ENCODE results near the gene AOPEP. TPM values are rescaled to one million over a fixed set of nuclear protein-coding genes. Genes with fewer than 3 reads are reported as not detected.

AOPEP gene
- total and polyA plus RNA-seq, 8 donors: 73.9 to 407 (median 101) TPM

DNA sequence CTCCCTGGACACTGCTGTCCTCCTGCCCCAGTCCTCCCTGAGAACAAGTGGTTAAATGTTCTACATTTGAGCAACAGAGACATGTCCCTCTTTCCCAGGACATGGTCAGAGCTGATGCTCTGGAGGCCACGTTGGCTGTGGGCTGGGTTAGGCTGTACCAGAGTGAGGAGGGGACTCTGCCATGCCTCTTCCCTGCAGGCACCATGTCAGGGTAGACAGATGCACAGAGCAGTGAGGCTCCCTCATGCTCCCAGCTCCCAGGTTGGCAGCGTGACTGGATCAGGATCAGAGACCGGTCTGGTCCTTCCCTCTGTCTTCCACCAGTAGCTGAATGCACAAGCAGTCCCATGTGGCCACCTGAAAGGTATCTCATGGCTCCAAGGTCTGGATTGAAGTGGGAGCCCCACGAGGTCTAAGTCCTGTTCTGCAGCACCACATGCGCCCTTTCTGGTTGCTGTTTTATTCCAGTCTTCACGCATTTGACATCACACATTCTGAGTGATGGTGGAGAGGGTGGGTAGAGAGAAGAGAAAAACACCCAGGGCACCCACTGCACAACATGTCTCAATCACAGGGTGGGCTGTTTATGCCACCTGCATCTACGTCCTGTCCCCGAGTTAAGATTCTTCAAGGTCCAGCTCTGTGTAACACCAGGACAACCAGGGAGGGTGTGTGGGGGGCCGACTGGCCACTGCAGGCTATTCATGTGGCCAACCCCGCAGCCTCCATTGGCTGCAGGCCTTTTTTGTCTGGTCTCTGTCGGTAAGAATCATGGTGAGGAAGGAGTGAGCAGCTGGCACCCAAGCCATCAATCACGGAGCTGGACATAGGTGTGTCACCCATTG is 386.2 kb downstream of the AOPEP start:
- Histone ChIP-seq H3K9me3 (no peaks in the 10 kb centered on the region), H3K36me3 (peaks cover 20 to 53% (median 45%) of the 10 kb centered on the region in 4 donors), H3K27me3 (no peaks in the 10 kb centered on the region), H3K27ac (no peak overlapping the region), H3K4me3 (no peak overlapping the region), H3K4me1 (peaks cover 10 to 30% (median 23%) of the 10 kb centered on the region in 4 donors)
- intact Hi-C loops (cut with DNase I; ENCODE audit: low total_unique reads): no loop called here
- DNase-seq: no peak
- no peak for TF ChIP-seq POLR2AphosphoS5 (IDR thresholded peaks at IDR 0.05)
- TF ChIP-seq CTCF (IDR thresholded peaks at IDR 0.05): no peak
- no peak for TF ChIP-seq EP300 (IDR thresholded peaks at IDR 0.05)
- TF ChIP-seq POLR2A (IDR thresholded peaks at IDR 0.05): no peak
- WGBS, 5 donors: 90 to 94% (median 92%) methylated on average over 11 to 12 of the region's 12 CpGs

DNA sequence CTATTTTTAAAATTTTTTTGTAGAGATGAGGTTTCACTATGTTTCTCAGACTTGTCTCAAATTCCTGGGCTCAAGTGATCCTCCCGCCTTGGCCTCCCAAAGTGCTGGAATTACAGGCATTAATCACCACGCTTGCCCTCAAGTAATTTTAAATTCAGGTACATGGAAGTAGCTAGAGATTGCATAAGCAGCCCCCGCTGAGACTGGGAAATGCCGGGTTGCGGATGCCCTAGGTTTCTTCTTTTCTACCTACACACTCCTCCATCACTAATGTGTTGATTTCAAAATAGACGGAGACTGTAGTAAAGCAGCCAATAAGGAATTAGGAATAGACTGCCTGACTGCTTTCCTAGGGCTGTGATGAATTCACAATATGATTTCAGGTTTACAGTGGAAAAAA is 388.6 kb downstream of the AOPEP start:
- Histone ChIP-seq H3K27me3 (no peaks in the 10 kb centered on the region), H3K4me1 (peaks cover 10 to 31% (median 22%) of the 10 kb centered on the region in 4 donors), H3K36me3 (peaks cover 15 to 35% (median 29%) of the 10 kb centered on the region in 4 donors), H3K27ac (peak overlapping the region in 2 of 5 donors; percentile 70 to 77), H3K9me3 (no peaks in the 10 kb centered on the region), H3K4me3 (no peak overlapping the region)
- intact Hi-C loops (cut with DNase I; ENCODE audit: low total_unique reads): no loop called here
- no peak for DNase-seq
- WGBS, 5 donors: 89 to 95% (median 95%) methylated on average over 6 of the region's 6 CpGs
- TF ChIP-seq POLR2AphosphoS5 (IDR thresholded peaks at IDR 0.05) (no peak), EP300 (IDR thresholded peaks at IDR 0.05) (no peak), POLR2A (IDR thresholded peaks at IDR 0.05) (no peak), CTCF (IDR thresholded peaks at IDR 0.05) (no peak)

DNA sequence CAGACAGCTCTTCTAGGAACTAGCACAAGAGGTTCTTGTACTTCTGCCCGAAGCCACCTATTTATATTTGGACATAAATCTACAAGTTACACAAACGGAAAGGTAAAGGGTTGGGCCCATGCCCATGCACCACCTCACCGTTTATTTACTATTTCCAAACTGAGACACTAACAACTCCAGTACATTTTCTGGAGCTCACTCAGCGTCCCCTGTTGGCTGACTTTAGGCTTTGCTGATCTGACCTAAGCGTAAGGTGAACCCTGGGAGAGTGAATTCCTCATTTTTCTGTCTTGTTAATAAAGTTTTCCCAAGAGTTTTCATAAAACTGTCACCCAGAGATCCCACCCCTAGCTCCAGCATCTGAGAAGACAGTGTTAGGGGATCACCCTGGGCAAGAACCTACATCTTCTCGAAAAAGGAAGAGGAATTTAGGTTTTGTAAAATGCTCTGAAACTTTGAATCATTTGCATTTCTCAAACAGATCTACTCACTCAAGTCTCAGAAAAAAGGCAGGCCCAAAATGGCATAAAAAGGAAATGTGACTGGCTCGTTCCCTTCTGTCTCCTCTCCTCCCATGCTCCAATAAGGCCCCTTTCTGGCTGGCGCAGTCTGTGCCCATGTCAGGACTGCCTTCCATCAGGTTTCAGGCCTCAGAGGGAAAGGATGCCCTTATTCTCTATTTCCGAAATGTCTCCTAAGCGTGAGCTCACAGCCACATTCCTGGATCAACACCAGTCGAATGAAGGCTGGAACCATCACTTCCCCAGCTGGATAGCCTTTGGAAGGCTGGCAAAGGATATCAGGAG is 389.7 kb downstream of the AOPEP start:
- TF ChIP-seq POLR2A (IDR thresholded peaks at IDR 0.05) (no peak), CTCF (IDR thresholded peaks at IDR 0.05) (peak in 5 of 7 experiments; percentile 33 to 62 (median 51))
- 53 to 71% (median 61%) methylated on average over 11 of the region's 11 CpGs for WGBS, 5 donors

DNA sequence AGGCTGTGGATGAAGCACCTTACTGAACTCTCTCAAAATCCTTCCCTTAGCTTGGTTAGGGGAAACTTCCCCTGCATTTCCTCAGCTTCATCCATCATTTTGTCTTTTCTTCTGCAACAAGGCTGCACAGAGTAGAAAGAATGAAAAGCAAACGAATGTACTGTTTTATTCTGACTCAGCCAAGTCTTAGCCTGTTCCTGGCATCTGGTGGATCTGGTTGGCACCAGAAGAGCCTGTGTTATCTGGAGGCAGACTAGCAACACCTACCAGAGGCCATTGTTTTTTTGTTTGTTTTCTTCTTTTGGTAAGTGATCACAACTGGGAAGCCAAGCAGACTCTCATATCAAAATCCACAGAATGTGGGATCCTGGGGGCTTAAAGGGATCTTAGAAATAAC is 390.3 kb downstream of the AOPEP start:
- peak in 1 of 2 donors; percentile 60 for DNase-seq
- TF ChIP-seq CTCF (IDR thresholded peaks at IDR 0.05) (no peak), POLR2AphosphoS5 (IDR thresholded peaks at IDR 0.05) (peak in 1 of 3 donors; percentile 36), EP300 (IDR thresholded peaks at IDR 0.05) (no peak)
- WGBS, 5 donors: 16 to 41% (median 27%) methylated on average over 1 of the region's 1 CpG
- H3K27me3 ChIP-seq: no peaks in the 10 kb centered on the region
- peaks cover 10 to 39% (median 20%) of the 10 kb centered on the region in 4 donors for H3K4me1 ChIP-seq
- H3K9me3 ChIP-seq: no peaks in the 10 kb centered on the region
- H3K27ac ChIP-seq: peak overlapping the region; percentile 39 to 77 (median 62)
- H3K36me3 ChIP-seq: peaks cover 6 to 23% (median 13%) of the 10 kb centered on the region in 4 donors
- intact Hi-C loops (cut with DNase I; ENCODE audit: low total_unique reads): no loop called here
- H3K4me3 ChIP-seq: no peak overlapping the region

More for the DNA sequence above, 389.7 kb downstream of the AOPEP start:
- no peaks in the 10 kb centered on the region for H3K27me3 ChIP-seq
- peak in 1 of 2 donors; percentile 78 for DNase-seq
- H3K9me3 ChIP-seq: no peaks in the 10 kb centered on the region
- intact Hi-C loops (cut with DNase I; ENCODE audit: low total_unique reads): no loop called here
- peaks cover 10 to 37% (median 20%) of the 10 kb centered on the region in 4 donors for H3K4me1 ChIP-seq
- peaks cover 12 to 29% (median 19%) of the 10 kb centered on the region in 4 donors for H3K36me3 ChIP-seq
- H3K27ac ChIP-seq: peak overlapping the region; percentile 39 to 77 (median 62)
- no peak overlapping the region for H3K4me3 ChIP-seq
